LNCAP (cell line): Measurements from ENCODE around the gene ADORA2A.

ENCODE experiments used
- TF ChIP-seq, protein P1 (sequence below): fragments of 450-650 bp; IDR thresholded peaks from 2 replicates; pipeline ENCODE4 v1.5.1; 2017; ENCODE audit warnings: mild to moderate bottlenecking

ADORA2A gene

DNA sequence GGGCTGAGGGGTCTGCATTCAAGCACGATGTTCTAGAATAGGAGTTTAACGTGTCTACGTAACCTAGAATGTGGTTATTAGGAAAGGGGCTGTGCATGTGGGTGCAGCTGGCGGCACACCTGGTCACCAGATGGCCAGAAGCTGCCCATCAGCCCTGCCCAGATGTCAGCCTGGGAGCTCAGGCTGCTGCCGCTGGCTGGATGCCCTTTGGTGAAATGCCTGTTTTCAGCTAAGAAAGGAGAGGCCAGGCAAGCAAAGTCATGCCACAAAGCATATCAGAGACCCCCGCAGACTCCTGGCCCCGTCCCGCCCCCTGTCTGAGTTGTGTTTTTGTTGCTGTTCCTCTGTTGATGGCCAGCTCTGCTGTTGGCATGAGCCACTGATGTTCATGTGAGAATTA is 11.3 kb upstream of the ADORA2A start:
- TF ChIP-seq, protein P1, sequence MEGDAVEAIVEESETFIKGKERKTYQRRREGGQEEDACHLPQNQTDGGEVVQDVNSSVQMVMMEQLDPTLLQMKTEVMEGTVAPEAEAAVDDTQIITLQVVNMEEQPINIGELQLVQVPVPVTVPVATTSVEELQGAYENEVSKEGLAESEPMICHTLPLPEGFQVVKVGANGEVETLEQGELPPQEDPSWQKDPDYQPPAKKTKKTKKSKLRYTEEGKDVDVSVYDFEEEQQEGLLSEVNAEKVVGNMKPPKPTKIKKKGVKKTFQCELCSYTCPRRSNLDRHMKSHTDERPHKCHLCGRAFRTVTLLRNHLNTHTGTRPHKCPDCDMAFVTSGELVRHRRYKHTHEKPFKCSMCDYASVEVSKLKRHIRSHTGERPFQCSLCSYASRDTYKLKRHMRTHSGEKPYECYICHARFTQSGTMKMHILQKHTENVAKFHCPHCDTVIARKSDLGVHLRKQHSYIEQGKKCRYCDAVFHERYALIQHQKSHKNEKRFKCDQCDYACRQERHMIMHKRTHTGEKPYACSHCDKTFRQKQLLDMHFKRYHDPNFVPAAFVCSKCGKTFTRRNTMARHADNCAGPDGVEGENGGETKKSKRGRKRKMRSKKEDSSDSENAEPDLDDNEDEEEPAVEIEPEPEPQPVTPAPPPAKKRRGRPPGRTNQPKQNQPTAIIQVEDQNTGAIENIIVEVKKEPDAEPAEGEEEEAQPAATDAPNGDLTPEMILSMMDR: no peak

DNA sequence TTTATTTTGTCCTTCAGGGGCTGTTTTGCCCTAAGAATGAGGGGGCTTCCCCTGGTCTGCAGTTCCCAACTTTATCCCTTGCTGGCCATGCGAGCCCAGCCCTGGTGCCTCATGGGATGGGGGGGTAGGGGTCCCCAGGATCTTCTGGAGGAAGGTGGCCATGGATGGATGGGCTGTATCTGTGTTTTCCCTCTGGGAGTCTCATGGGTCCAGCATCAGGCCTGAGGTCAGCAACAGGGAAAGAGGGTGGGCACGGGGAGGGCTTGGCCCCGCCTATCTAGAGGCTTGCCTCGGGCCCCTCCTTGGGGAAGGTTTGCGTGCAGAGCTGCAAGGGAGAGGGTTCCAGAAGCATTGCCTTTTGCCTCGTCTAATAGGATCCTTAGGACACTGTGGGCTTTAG is 10.8 kb upstream of the ADORA2A start:
- TF ChIP-seq, protein P1: no peak

DNA sequence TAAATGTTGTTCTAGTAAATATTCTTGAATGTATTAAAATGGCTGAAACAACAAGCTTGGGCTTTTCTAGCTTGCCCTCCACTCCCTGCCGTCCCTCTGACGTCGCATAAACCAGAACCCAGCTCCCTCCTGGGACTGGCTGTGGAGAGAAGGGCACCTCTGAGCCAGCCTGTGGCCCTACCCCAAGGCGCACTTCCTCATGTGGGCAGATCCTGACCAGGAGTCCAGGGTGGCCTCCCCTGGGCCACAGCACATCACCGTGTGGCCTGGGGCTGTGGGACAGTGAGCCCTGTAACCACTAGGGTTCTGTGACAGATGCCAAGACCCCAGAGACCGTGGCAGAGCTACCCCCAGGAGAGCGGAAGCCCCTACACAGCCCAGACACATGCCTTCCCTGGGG is 10.2 kb upstream of the ADORA2A start:
- TF ChIP-seq, protein P1: no peak

DNA sequence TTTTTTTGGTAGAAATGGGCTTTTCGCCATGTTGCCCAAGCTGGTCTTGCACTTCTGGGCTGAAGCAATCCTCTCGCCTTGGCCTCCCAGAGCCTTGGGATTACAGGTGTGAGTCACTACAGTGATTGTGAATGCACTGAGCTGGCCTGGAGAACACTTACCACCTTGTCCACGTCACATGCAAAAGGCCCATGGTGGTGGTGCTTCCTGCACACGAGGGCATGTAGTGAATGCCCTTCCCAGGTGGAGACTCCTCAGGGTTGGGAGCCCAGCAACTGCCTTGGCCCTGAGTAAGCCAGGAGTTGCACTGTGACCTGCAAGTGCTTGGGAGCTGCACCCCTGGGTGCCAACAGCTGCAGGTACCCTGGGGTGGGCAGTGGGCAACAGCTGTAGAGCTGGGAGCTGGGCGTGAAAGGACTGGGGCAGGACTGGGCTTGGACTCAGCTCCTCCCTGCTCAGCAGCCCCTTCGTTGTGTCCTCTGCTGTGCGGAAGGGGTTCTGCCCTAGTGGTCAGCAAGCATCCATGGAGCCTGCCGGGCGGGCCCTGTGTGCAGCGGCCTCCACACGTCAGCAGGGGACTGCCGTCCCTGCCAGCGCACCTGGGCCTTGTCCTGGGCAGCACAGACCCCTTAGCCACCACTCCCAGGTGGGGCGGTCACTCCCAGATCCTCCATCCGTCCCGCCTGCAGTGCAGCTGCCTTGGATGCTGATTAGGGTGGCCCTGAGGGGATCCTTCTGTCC is 9.3 kb upstream of the ADORA2A start:
- TF ChIP-seq, protein P1: no peak

DNA sequence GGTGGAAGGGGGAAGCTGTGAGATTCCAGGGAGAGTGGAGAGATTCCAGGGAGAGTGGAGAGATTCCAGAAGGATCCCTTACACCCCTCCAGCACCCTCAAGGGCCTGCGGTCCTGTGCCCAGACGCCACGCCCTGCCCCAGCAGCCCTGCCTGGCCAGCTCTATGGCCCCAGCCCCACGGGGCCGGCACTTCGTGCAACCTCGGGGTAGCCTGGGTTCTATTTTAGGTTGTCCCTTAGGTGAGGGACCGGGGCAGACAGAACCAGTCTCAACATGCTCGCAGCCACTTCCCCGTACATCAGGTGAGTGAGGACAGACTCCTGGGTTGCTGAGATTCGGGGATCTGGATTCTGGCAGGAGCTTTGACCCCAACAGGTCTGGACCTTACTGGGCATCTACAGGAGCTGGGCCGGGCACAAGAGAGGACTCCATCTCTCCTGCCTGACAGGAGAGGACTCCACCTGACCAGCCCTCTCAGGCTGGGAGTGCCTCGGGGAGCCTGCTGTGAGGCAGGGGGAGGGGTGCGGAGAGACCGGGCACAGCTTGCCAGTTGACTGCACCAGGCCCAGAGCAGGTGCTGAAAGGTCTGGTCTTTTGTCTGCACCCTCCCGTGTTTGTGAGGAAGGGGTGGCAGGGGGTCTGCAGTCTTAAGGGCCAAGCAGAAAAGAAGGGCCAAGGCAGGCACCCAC is 8.5 kb upstream of the ADORA2A start:
- TF ChIP-seq, protein P1: no peak

DNA sequence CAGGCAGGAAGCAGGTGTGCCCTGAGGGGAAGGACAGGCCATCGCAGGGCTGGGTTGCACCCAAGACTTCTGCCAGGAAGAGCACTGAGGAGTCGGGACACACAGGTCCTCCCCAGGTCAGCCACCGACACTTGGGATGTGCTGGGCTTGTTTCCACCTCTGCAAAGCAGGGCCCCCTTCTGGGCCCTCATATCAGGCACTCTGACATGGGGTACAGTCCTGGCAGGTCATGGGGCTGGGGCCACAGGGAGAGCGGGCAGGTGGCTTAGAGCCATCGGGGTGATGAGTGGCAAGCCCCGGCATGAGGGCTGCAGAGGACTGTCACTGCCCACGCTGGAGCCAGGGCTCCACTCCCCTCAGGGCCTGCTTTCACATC is 7.9 kb upstream of the ADORA2A start:
- TF ChIP-seq, protein P1: no peak

DNA sequence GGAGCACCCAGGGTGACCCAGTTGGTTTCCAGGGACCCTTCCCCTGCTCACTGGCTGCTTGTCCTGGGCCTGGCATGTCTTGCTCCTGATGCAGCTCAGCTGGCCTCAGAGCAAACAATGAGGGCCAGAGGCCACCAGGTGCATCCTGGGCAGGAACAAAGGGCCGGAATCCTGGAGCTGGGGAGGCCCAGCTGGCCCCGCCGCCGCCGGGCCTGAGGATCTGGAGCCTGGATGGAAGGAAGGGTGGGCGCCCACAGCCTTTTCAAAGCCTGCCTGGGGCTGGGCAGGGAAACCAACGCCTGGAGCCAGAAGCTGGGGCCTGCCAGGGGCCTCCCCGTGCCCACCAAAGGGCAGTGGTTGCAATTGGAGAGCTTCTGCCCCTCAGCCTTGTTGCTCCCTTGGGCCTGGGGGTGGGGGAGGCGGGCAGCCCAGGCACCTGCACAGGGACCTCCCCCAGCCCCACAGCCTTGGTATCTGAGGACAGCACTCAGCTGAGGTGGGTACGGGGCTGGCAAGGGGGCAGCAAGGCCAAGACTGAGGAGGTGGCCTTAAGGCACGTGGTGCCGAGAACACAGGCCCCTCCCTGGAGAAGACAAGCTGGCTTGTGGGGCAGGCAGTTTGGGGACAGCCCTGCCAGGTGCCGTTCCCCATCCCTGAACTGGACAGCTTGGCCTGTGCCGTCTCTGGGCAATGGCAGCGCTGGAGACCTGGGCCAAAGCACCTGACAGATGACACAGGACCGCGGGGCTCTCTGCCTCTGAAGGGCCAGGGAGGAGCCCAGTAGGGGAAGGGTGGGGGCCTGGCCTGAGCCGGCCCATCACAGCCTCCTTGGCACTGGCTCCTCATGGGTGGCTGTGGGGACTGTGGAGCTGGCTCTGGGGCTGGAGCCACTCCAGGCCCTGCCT is 7.1 kb upstream of the ADORA2A start:
- TF ChIP-seq, protein P1: no peak
